ENCODE data around the gene ERC2.

ERC2 gene

DNA sequence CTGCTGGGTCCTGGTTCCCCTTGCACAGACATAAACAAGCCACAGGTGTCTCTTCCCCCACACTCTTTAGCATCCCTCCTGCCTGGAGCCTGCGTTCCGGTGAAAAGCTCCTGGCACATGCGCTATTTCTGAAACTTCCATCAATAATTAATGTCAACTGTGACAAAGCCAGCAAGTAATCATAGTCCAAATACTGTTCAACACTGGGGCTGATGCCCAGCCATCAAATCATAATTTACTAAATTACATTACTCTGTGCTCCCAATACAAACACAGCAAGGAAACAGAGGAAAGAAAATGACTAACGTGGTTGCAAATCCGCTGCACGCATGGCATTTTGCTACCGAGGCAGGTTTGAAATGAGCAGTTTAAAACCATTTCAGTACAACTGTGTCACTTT, 294.7 kb downstream of the ERC2 start:
- DNase-seq = no peak

DNA sequence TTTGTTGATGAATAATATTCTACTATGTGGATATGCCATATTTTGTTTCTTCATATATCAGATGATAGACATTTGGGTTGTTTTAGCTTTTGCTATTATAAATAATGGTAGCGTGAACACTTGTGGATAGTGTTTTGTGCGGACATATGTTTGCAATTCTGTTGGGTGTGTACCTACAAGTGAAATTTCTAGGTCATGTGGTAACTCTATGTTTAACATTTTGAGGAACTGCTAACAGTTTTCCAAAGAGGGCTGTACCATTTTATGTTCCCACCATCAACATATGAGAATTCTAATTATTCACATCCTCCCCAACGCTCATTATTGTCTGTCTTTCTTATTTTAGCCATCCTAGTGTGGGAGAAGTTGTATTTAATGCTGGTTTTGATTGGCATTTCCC, 303.8 kb downstream of the ERC2 start:
- no peak for DNase-seq

DNA sequence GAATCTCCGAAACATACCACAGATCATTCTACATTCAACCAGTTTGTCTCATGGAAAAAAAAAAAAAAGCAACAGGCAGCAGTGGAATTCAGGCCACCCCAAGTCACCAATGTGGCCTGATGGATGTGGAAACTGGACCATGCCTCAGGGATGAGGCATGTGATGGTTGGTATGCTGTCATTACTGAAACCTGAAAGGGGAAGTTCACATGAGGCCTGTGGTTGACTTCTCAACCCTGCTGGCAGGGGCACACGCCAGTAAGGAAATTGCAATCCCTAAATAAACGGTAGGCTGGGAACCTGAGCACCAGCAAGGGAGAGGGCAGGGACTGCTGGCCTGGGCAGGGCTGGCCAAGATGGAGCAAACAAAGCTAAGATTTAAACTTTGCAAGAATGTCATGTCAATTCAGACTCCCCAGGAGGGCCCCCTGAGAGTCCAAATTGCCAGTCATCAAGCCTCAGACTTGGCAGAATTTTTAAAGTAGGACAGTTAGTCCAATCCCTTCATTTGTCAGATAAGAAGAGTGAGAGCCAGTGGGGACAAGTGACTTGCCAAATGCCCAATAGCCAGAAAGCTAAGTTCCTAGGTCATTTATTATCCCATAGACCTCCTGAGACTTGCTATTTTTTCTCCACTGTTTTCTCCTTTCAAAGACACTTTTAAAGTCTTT, 310.4 kb downstream of the ERC2 start:
- no peak for DNase-seq

DNA sequence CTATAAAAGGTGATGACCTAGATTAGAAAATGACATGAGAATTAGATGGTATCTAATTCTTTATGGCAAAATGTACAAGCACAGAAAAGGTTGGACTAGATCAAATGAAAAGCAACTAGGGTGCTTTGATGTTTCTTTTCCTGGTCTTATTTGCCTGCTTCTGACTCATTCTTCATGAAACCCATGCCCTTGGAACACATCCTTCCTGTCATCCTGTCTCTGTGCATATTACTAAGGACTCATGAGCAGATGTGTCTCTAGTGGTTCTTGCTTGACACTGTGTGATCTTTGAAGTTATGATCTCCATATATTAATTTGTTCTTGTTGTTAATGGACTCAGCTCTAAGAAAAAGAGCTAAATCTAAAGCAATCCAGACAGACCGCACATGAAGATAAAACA, 314.0 kb downstream of the ERC2 start:
- no peak for DNase-seq

DNA sequence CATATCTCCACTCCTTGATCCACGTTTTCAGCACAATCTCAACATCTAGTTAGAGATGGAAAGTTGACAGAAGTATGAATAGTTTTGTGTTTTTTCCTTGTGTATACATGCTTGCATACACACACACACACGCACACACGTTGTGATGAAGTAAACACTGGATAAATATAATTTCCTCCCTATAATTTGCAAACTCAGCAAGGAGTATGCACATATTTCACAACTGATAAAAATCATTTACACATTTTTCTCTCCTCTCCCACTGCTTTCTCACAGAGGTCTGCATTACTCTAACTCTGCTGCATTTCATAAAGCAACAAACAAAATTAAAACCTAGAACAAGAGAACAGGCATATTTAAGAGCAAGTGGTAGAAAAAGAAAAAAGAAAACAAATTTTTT, 320.9 kb downstream of the ERC2 start:
- no peak for DNase-seq

DNA sequence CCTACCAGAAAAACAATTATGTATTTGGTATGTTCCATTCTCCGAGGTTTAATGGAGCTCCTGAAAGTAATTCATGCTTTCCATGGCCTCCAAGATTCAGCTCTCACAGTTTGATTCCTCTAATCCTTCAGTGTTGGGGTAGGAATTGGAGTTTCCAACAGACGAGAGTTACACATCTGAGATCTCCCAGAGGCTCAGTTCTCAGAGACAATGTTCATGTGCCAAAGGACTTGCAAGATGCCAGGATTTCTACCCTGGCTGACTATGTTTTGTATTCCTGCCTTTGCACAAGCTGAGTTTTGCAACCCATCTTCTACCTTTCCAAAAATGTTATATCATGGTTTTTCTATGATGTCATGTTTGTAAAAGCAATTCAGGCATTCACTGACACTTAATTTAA, 322.9 kb downstream of the ERC2 start:
- DNase-seq = no peak

DNA sequence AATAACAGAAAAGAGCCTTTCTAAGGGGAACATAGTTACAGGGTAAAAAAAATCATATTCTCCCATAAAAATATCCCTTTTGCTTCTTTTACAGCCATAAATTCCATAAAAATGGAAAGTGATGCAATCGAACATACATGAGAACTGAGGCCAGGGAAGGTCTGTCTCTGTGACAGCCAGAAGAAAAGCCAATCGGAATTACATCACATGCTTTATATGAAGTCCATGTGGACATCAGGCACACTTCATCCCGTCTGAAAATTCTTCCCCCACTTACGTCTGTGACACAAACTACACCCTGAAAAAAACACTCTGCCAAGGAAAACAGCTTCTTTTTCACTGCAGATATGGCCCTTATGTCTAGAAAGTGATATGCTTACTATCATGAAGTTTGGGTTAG, 323.5 kb downstream of the ERC2 start:
- no peak for DNase-seq

DNA sequence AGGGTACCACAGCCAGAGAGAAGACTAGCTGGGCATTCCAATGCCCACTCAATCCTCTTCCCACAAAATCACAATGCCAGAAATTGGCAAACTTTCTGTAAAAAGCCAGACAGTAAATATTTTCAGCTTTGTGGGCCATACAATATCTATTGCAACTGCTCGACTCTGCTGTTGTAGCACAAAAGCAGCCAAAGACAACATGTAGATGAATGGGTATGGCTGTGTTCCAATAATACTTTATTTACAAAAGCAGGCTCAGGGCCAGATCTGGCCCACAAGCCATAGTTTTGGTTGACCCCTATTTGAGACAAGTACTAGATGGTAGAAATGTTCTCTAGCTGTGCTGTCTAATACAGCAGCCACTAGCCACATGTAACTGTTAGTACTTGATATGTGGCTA, 330.9 kb downstream of the ERC2 start:
- DNase-seq = no peak

DNA sequence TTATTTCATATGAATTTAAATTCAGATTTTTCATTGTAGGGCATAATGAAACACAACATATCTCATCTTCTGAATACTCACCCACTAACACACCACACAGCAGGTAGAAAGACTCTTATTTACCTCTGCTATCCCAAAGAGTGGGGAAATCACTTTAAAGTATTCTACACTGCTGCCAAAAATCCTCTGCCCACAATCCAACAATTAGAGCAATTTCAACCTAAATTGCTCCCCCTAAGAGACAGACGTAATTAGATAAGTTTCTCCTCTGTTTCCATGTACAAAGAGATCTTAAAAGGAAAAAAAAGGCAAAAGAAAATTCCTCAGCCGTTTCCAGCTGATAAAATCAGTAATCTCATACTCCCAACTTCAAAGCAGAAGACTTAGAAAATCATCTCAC, 331.8 kb downstream of the ERC2 start:
- DNase-seq = no peak

DNA sequence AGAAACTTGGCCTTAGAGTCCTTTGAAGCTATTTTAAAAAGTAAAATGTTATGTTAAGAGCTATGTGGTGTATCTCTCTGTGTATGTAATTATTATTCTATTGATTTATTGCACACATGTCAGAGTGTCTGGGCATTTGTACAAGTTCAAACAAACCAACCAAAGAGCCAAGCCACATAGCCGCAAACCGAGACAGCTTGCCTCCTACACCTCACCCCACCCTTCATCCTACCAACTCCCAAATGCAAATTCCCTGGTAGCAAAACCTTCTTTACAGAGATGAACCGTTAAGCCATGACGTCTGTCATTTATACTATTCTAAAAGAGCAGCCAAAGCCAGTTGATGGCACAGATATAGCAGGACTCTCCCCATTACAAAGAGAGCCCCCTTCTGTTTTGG, 332.3 kb downstream of the ERC2 start:
- no peak for DNase-seq

DNA sequence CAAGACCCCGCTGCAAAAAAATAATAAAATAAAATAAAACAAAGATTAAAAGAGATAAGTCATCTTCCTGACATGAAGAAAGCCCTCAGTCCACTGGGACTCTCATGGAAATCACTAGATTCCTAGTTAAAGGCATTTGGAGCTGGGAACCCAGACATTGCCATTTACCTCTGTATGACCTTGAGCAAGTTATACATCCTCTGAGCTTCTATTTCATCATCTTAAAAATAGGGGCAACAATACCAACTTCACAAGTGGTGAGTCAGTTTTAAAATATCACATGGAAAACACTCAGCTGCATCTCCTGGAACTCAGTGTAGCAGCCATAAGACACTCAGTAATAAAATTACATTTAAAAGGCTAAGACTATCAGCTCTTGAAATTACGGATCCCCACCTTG, 334.8 kb downstream of the ERC2 start:
- no peak for DNase-seq

DNA sequence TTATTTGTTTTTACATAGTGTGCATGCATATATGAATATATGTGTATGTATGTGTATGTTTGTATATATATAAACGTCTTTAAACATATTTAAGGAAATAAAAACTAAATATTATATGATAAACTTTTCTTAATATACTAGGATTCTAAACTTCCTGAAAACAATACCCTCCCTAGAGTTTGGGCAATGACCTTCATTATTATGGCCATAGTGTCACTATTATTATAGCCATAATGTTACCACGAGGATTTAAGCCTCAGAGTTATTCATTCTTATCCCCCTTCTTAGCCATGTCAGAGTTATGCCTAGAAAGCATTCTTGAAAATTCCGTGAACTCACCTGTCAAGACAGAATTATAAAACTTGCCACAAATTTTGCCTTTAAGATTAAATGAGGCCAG, 335.5 kb downstream of the ERC2 start:
- DNase-seq = no peak

DNA sequence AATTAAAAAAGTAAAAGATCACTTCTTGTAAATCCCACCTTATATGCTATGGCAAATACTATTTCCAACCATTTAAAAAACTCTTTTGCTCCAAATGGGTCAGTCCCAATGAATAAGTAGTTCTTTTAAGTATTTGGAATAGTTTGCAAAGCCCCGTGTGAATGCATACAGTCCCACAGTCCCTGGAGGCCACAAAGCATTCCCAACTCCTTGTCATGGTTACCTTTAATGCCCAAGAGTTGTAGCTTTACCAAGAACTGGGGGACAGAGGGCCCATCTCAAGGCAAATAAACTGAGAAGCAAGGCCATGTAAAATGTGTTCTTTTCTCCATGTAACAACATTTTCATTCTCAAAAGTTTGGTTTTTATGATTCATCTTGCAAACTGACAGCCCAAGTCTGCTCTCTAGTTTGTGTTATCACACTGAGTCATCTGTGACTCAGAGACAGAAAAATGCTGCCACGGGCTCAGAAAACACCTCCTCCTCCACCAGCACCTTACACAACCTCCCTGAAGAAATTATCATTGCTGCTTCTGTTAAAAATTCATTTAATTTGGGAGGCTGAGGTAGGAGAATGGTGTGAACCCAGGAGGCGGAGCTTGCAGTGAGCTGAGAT, 336.2 kb downstream of the ERC2 start:
- no peak for DNase-seq

DNA sequence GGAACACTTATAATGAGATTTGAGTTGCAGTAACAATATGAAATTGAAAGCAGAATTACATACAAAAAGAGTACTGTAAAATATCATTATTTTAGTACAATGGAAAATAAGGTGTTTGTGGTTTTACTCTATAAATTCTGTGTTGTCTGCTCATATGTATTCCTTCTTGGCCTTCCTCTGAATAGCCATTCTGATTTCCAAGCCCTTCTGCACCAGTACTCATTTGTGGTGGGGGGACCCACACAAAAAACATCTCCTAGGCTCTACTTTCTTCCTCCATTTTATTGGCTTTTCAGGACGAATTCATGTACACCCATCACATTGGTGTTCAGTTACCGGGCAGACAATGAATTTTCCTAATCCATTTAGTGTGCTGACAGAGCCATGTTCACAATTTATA, 338.2 kb downstream of the ERC2 start:
- DNase-seq = no peak

DNA sequence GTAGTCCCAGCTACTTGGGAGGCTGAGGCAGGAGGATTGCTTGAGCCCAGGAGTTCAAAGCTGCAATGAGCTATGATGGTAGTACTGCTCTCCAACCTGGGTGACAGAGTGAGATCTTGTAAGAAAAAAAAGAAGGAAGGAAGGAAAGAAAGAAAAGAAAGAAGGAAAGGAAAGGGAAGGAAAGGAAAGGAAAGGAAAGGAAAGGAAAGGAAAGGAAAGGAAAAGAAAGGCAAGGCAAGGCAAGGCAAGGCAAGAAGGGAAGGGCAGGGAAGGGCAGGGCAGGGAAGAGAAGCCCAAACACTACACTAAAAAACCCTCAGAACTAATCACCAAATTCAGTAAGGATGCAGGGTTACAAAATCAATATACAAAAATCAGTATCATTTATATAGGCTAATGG, 341.6 kb downstream of the ERC2 start:
- DNase-seq = no peak

DNA sequence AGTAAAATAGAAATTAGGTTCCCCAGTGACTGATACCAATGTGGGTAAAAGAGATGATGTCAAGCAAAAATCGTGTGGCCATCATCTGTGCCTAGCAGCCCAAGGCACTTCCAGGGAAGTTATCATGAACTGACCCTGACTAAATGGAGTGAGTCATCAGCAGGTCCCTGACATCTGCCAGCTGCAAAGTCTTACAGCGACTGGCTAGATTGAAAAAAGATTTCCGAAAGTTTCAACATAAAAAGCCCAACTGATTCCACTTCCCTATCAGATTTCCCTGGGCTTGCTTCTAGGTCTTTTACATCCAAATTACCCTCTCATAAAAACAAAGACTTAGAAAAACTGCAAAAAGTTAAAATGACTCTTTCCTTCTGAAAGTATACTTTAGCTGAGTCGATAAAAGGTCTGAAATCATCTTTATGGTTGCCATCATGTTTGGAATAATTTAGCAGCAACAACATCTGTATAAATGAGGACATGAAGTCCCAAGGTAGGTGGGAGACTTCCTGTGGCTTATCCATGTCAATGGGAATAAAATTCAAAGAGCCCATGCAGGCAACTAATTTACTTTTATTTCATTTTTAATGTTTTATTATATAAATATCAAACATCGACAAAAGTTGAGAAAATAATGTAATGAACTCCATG, 342.8 kb downstream of the ERC2 start:
- DNase-seq = no peak

DNA sequence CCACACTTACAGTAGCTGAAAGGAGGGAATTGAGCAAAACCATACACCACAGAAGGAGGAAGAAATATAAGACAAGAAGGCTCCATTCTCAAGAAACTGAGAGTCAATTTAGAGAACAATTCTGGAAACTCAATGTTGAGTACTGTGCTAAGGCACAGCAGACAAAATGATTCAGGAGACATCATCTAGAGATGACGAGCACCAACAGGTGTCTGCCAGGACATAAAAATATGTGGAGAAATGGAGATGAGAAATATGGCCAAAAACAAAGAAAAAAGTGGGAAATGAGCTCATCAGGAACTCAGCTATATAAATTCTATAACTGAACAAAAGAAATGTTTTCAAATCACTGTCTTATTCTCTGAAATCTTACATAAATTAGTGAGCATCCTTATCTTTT, 343.7 kb downstream of the ERC2 start:
- DNase-seq = no peak

DNA sequence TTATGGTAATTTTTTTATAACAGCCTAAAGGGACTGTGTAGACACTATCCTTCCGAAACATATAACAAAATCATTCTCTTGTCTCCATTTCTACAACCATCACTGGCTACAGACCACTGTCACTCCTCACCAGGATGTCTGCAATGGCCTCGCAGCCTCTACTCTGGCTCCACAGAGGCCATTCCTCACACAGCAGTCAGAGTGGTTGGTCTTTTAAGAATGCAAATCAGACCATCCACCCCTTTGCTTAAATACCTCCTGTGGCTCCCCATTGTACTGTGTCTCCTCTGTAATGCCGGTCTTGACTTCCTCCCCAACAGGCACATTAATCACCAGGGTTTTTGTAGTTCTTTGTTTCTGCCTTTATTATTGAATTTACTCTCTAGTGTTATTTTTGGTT, 344.8 kb downstream of the ERC2 start:
- no peak for DNase-seq

DNA sequence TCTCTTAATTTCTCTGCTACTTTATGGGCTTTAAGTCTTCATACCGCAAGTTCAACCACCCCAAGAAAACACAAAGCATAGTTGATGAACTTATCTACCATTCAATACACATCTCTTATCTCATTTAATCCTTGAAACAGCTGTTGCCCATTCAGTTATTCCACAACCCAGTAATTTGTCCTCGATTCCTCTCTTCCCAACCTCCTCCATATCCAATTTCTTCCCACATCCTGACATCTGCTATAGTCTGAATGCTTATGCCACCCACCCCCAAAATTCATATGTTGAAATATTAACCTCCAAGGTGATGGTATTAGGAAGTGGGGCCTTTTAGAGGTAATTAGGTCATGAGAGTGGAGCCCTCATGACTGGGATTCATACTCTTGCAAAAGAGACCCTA, 345.4 kb downstream of the ERC2 start:
- no peak for DNase-seq

DNA sequence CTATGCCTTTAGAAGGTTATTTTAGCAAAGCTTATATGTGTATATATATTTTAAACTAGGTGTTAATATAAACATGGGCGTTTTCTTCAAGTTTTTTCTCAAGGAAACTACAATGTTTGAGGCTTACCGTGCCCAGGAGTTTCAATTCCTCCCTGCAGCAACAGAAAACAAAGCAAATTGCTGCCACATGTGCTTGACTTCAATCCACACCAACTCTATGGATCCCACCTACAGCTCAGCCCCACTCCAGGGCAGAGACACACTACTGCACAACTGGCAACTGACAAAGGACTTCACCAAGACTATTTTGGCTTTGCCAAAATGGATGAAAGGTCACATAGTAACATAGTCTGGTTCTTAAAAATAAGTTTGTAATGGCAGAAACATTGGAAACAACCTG, 346.6 kb downstream of the ERC2 start:
- DNase-seq = no peak

DNA sequence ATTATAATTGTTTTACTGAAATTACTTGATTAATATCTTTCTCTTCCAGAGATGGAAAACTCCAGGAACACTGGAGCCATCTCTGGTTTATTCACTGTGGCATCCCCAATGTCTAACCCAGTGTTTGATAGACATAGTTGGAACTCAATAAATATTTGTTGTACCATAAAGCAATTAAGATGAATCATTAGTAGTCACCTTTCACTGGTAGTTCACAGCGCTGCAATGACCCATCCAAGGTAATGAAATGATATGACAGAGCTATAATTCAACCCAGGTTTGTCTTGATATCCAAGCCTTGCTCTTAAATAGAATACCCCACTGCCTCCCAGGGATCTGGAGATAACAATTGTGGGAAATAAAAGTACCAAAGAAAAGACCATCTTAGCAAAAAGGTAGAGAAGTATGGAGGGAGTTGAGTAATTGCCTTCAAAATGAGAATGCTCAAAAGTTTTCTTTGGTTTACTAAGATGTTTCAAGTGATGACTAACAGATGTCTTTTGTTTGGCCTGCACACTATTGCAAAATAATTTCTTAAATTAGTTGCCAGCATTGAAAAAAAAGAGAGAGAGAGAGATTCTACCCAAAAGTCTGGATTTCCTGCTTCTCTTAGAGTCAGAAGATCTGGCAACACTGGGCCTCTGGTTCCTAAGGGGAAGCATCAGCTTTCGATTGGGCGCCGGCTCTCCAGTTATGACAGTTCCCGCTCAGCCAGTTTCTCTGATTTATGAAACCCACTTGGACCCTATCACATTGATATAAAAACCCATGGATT, 348.5 kb downstream of the ERC2 start:
- no peak for DNase-seq

DNA sequence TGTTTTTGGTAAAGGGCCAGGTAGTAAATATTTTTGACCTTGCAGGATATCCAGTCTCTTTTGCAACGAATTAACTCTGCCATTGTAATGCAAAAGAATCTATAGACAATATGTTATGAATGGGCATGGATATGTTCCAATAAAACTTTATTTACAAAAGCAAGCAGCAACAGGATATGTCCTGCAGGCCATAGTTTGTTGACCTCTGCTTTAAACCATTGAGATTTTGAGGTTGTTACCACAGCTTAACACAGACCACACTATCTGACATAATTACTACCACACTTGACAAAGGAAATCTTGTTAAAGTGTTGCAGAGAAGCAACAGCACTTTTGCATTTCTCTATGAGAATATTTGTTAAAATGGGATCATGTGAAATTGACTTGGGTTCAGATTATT, 349.3 kb downstream of the ERC2 start:
- DNase-seq = no peak

DNA sequence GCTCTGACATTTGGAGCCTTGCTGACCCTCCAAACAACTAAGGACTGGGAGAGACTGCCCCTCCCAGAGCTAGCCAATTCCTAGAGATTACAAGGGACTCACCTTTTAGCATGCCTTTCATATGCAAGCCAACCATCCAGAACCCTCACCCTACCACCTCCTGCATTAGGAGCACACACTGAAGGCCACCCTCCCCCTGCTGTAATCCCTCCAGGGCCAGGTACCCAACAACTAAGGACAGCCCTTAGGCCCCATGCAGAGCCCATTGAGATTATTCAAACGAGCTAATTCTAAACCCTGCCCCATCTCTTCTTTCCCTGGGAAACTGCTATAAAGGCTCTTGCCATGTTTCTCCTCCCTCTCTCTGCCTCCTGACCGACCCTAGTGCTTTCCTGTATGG, 352.6 kb downstream of the ERC2 start:
- DNase-seq = no peak

DNA sequence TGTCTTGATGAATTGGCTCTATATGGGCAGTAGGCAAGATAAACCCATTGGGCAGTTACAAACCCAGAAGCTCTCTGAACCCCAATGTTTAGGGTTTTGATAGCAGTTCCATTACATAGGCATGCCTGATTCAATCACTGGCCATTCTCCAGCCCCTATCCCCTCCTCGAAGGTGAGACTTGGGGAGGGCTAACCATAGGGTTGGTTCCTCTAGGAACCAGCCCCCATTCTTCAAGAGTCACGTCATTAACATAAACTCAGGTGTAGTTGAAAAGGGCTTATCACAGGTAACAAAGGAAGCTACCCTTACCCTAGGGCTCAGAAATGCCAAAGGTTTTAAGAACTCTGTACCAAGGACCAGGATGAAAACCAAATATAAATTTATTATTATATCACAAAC, 353.1 kb downstream of the ERC2 start:
- no peak for DNase-seq

Measured in activated CD8-positive, alpha-beta memory T cell treated with anti-CD3 and anti-CD28 coated beads, Interleukin-2, amount 50 U/mL, for 4 hours (primary cell).